HepG2 (cell line): ENCODE results near the gene SLC25A25.

Experiments used
- FOXM1 ChIP-seq: sonication (generic); formaldehyde crosslinking; IDR thresholded peaks from 2 replicates; pipeline ENCODE4 v1.5.0; 2020; ENCODE audit warnings: missing genetic modification reagents
- GLMP ChIP-seq: sonication (generic); formaldehyde crosslinking; IDR thresholded peaks from 2 replicates; pipeline ENCODE4 v1.9.0; 2021; ENCODE audit warnings: missing genetic modification reagents, mild to moderate bottlenecking, borderline replicate concordance
- HDAC6 ChIP-seq: fragments of 200-600 bp; sonication (generic); IDR thresholded peaks from 2 replicates; pipeline ENCODE4 v1.7.0; 2017; ENCODE audit warnings: mild to moderate bottlenecking, antibody characterized with exemption, low read length, low read depth
- KAT2B ChIP-seq: fragments of 150-350 bp; IDR thresholded peaks from 2 replicates; pipeline ENCODE4 v1.6.1; 2014; ENCODE audit warnings: low read depth, low read length, borderline replicate concordance
- RELA ChIP-seq: sonication (generic); formaldehyde crosslinking; IDR thresholded peaks from 2 replicates; pipeline ENCODE4 v1.4.0; 2020; ENCODE audit warnings: missing genetic modification reagents
- SIN3A ChIP-seq: IDR thresholded peaks from 2 replicates; pipeline ENCODE4 v1.6.1; 2011; ENCODE audit warnings: low read depth, mild to moderate bottlenecking, control low read depth, low read length, borderline replicate concordance
- STAT5B ChIP-seq: sonication (generic); formaldehyde crosslinking; IDR thresholded peaks from 2 replicates; pipeline ENCODE4 v1.4.0; 2020; ENCODE audit warnings: missing genetic modification reagents
- TOE1 ChIP-seq: sonication (generic); formaldehyde crosslinking; IDR thresholded peaks from 2 replicates; pipeline ENCODE4 v1.4.0; 2020; ENCODE audit warnings: mild to moderate bottlenecking, missing genetic modification reagents
- ZNF552 ChIP-seq: sonication (generic); formaldehyde crosslinking; IDR thresholded peaks from 2 replicates; pipeline ENCODE4 v1.9.0; 2022; ENCODE audit warnings: missing genetic modification reagents, mild to moderate bottlenecking, borderline replicate concordance
- ZNF580 ChIP-seq: IDR thresholded peaks from 2 replicates; pipeline ENCODE4 v1.6.1; 2016; ENCODE audit warnings: low read depth, borderline replicate concordance
- ZNF614 ChIP-seq: IDR thresholded peaks from 2 replicates; pipeline ENCODE4 v1.6.1; 2018; ENCODE audit warnings: missing biosample characterization, missing genetic modification reagents, inconsistent platforms, borderline replicate concordance
- TF ChIP-seq, protein P1 (sequence below): sonication (generic); formaldehyde crosslinking; IDR thresholded peaks from 2 replicates; pipeline ENCODE4 v1.5.0; 2020; ENCODE audit warnings: missing genetic modification reagents
- TF ChIP-seq, protein P2 (sequence below): sonication (generic); formaldehyde crosslinking; IDR thresholded peaks from 2 replicates; pipeline ENCODE4 v1.5.0; 2020; ENCODE audit warnings: mild to moderate bottlenecking, missing genetic modification reagents, moderate library complexity

GRCh38 chr9:128122809-128123175 lies 54.8 kb downstream of the SLC25A25 start:
- no peak for TF ChIP-seq TOE1 (CRISPR knock-in tag)
- TF ChIP-seq, protein P1, sequence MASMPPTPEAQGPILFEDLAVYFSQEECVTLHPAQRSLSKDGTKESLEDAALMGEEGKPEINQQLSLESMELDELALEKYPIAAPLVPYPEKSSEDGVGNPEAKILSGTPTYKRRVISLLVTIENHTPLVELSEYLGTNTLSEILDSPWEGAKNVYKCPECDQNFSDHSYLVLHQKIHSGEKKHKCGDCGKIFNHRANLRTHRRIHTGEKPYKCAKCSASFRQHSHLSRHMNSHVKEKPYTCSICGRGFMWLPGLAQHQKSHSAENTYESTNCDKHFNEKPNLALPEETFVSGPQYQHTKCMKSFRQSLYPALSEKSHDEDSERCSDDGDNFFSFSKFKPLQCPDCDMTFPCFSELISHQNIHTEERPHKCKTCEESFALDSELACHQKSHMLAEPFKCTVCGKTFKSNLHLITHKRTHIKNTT (CRISPR knock-in tag): no peak
- no peak for TF ChIP-seq ZNF552 (CRISPR knock-in tag)
- TF ChIP-seq ZNF580 (CRISPR knock-in tag): no peak
- TF ChIP-seq GLMP (CRISPR knock-in tag): no peak
- no peak for TF ChIP-seq FOXM1 (CRISPR knock-in tag)
- TF ChIP-seq SIN3A: no peak
- no peak for TF ChIP-seq ZNF614 (CRISPR knock-in tag)
- no peak for TF ChIP-seq KAT2B
- TF ChIP-seq STAT5B (CRISPR knock-in tag): no peak
- TF ChIP-seq RELA: no peak
- TF ChIP-seq, protein P2, sequence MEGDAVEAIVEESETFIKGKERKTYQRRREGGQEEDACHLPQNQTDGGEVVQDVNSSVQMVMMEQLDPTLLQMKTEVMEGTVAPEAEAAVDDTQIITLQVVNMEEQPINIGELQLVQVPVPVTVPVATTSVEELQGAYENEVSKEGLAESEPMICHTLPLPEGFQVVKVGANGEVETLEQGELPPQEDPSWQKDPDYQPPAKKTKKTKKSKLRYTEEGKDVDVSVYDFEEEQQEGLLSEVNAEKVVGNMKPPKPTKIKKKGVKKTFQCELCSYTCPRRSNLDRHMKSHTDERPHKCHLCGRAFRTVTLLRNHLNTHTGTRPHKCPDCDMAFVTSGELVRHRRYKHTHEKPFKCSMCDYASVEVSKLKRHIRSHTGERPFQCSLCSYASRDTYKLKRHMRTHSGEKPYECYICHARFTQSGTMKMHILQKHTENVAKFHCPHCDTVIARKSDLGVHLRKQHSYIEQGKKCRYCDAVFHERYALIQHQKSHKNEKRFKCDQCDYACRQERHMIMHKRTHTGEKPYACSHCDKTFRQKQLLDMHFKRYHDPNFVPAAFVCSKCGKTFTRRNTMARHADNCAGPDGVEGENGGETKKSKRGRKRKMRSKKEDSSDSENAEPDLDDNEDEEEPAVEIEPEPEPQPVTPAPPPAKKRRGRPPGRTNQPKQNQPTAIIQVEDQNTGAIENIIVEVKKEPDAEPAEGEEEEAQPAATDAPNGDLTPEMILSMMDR (CRISPR knock-in tag): no peak
- no peak for TF ChIP-seq HDAC6
